NCI-H526 treated with DMSO at 0.1 percent for 48 hours (cell line): Measurements from ENCODE around the gene PTPRN2.
"Not testable (repeated sequence)": the region's sequence is repeated elsewhere in the genome, so short reads cannot be mapped to it uniquely, and the experiment has no call there.

Experiments used
- DNase-seq: peaks from one replicate; lab custom pipeline; 2025; lab: John Stamatoyannopoulos, UW

PTPRN2 gene

DNA sequence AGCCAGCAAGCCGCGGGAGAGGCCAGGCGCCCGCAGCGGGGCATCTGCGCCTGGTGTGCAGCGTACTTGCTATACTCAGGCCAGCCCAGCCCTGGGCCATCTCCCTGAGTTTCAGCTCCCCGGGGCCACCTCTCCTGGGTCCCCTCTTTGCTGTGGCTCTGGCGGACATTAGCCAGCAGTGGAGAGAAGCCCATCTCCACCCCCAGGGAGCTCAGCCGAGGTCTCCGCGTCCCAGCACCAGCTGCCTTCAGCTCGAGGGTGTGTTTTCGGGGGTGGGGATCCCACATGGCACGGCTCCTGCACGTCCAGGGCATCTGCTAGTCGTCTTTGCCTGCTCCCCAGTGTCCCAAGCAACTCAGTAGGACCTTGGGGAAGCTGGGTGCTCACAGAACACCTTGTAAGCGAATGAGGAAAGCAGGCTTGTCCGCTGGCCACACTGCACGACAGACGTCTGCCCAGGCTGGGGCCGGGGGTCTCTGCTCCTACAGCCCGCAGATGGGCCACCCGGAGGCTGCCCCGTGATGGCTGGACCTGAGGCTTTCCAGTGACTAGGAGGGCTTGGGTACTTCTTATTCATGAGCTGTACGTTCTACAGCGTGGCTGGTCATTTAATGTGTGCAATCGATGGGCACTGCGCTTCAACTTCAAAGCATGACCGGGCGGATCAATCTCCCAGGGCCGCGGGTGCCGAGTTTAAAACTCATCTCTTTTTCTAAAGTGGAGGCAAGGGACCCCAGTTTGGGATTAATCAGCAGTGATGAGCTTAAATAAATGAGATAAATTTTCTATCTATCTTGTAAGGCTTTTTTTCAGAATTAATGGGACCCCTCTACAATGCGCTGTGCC is 795.2 kb downstream of the PTPRN2 start:
- DNase-seq = no peak

DNA sequence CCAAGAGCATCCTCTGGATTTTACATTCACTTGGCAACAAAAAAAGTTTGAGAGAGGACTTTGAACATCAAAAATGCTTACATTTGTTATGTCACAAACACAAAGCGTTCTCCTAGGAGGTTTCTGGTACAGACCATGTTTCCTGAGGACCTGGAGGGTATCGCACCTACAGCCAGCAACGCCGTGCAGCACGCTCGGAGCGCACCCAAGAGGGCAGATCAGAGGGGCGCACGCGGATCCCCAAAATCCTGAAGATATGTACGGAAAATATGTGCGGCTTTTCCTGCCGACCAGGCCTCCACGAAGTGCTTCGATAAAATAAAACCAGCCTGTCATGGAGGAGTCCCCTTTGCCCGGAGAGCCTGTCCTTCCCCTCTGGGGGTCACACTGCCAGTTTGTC is 796.0 kb downstream of the PTPRN2 start:
- no peak for DNase-seq

DNA sequence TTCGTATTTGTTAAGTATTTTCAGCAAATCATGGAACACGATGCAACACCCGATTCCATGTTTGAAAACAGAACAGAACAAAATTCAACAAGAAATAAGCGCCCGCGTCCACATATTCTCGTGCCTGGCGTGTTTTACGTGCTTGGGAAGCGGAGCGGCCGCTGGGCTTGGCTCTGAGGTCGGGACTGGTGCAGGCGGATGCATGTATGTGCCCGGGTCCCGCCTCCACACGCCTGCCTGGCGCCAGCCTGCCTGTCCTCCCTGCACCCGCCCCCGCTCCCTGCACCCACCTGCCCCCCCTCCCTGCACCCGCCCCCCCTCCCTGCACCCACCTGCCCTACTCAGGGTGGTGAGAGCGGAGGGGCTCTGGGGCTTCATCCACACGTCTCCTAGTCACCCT is 796.4 kb downstream of the PTPRN2 start:
- peak; percentile 61 for DNase-seq

DNA sequence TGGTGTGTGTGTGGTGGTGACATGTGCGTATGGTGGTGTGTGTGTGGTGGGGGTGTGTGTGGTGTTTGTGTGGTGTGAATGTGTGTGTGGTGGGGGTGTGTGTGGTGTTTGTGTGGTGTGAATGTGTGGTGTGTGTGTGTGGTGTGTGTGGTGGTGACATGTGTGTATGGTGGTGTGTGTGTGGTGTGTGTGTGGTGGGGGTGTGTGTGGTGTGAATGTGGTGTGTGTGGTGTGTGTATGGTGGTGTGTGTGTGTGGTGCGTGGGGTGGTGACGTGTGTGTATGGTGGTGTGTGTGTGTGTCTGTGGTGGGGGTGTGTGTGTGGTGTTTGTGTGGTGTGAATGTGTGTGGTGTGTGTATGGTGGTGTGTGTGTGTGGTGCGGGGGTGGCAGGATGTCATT is 797.7 kb downstream of the PTPRN2 start:
- no peak for DNase-seq

DNA sequence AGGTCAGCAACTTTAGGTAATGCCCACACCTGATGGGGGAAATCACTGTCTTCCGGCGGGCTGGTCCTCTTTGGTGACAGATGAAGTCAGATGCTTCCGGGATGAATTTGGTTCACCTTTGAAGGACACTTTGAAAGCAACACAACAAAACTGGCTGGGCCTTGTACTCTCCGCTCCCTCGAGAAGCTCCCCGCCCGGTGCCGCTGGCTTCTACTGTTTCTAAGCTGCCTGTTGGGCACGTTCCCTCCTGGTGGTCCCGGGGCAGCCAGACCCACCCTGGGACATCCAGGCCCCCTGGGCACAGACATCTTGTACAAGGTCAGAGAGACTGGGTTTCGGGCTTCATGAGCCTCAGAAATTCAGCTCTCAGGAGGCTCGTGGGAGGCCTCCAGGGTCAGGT is 798.5 kb downstream of the PTPRN2 start:
- no peak for DNase-seq

DNA sequence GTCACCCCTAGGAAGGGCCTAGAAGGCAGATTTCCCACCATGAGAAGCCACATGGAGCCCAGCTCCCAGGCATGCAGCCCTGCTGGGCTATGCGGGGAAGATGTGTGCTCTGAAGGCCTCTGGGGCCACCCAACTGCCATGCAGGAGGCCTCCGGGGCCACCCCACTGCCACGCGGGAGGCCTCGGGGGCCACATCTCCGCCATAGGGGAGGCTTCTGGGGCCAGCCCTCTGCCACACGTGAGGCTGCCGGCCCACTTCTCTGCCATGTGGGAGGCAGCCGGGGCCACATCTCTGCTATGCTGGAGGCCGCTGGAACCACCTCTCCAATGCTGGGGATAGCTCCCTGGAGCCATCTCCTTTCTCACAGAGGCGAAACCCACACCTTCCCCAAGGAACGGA is 799.0 kb downstream of the PTPRN2 start:
- DNase-seq = no peak

DNA sequence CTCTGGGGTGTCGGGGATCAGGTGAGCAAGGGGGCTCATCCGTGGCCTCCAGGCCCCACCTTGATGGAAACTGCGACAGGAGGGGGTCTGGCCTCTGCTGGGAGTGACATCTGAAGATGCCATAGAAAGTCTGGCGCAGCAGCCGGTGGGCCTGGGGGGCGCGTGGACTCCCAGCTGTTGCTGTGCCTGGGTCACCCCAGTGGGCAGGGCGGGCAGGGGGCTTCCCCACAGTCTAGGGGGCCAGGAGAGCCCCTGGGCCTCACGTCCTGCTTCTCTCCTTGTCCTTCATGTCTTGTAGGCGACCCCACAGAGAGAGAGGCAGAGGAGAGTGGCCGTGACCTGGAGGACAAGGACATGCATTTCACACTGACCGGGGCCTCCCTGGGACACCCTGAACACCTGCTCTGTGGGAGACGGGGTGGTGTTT is 800.3 kb downstream of the PTPRN2 start:
- no peak for DNase-seq

DNA sequence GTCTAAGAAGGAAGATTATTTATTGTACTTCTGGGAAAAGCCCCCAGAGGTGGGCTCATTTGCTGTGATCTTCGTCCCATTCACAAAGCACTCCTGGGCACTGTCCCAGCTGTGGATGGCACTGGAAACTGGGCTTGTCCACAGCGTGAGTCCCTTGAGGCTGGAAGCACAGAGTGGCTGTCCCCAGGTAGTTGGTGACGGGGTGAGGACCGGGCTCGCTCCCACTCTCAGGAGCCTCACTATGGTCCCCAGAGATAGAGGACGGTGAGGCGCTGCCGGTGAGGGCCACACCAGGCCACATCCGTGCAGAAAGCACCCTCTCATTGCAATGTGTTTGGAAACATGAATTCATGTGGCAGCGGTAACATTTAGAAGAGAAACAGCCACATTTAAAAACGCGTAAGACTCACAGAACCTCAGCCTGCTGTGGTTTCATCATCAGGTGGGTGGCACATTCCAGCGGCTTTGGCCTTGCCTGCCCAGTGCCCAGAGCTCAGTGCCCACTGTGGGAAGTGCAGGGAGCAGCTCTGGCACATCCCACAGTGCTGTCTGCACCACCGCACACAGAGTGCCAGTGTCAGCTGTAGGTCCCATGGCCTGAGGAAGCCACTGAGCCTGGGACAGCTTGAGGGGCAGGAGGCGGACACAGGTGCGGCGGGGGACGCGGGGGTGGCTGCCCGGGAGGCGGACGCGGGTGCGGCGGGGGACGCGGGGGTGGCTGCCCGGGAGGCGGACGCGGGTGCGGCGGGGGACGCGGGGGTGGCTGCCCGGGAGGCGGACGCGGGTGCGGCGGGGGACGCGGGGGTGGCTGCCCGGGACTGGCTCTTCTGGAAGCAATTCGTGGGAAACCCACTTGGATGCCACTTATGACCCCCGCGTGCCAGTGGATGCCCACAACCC is 801.0 kb downstream of the PTPRN2 start:
- no peak for DNase-seq

DNA sequence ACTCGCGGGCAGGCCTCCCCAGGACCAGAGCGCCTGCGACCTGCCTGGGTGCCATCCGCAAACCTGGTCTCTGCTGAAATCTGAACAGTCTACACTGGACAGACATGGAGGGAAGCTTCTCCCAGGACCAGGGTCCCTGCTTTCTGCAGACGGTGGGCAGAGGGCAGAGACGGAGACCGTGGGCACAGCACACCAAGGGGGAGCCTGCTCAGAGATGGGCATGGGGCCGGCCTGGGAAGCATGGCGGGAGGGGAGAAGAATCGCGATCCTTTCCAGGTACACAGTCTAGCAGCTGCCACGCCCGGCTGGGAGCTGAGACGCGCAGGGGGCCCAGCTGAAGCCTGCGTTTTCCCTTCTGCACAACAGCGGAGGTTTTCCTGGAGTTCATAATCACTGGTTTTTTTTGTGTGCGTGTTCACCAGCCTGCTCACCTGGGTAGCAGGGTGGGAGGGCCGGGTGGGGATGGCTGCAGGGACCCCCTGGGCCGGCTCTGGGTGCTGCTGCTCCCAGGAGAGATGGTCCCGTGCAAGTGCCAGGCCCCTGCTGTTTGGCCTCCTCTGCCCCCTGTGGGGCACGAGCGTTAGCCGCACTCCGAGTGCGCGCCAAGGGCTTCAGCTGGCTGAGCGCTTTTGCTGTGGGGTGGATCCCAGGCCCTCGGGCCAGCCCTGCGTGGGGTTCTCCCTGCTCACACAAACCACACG is 802.0 kb downstream of the PTPRN2 start:
- no peak for DNase-seq

DNA sequence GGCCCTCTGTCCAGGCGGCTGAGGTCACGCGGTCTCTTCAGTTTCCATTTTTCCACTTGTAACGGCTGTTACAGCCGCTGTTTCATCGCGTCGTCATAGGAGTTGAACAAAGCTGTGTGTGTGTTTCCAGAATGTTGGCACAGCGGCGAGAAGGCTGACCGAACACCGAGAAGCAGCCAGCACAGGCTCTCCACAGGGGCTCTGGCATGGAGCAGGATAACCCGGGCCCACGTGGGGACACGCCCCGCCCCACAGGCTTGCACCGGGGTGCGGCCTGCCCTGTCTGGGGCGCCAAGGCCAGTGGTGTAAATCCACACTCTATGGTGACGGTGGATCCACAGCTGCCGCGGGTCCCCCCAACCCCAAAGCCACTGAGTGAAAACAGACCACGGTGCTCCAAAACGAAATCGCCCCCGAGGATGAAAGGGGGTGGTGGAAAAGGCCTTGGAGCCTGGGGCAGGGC is 802.6 kb downstream of the PTPRN2 start:
- DNase-seq = no peak

DNA sequence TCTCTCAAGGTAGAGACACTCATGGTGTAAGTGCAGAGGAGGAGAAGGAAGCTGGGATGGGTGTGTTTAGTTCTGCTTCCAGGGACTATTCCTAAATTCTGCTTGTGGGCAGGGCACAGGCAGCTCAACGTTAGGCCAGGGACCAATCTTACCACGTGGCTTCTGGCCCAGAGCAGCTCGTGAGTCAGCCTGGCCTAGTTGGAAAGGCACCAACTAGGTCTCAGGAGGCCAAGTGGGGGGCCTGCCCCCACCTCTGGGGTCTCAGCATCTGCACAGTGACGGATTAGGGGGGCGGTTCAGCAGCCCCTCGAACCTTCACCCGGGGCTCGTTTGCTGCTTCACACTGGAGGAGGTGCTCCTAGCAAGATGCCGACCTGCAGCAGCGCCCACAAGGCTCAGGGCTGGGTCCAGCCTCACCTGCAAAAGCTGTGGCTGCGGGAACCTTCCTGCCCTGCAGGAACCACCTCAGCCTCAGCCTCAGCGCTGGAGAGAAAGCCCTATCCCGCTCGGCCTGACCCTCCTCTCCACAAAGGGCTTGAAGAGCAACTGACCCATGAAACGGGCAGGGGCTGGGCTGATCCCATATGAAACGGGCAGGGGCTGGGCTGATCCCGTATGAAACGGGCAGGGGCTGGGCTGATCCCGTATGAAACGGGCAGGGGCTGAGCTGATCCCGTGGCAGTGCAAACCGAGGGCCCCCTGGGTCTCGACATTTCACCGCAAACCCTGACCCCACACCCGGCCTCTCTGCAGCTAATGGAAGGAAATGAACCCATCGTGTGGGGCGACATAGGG is 803.4 kb downstream of the PTPRN2 start:
- DNase-seq = no peak

DNA sequence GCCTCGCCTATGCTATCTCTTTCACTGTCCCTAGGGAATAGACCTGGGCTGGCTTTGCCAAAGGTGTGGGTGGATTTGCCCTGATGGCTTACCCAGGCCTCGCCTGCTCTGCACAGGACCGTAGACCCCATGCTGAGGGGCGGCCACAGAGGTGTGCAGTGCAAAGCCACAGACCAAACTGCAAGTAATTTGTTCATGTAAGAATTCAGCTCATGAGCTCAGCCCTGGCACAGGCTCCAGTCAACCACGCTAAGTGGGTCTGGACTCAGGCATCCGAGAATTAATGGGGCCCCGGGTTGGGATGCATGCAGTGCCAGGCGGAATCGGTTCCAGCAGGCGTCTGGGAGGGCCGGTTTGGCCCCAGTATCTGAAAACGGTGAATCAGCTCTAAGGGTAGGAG is 805.6 kb downstream of the PTPRN2 start:
- DNase-seq = no peak

DNA sequence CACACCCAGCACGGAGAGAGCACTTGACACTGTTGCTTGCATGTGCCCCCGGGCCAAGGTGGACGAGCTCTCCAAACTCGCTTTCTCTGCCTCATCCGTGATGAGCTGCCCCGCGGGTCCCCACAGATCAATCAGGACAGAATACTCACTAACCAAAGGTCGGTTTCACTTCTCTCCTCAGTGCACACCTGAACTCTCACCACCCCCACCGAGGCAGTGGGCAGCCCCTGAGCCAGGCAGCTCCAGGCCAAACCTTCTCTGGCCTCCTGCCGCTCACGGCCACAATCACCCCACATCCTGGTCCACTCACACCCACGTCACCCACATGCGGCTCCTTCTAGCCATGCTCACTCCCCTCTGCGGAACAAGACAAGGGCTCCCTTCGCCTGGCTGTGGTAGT is 806.9 kb downstream of the PTPRN2 start:
- DNase-seq = no peak

DNA sequence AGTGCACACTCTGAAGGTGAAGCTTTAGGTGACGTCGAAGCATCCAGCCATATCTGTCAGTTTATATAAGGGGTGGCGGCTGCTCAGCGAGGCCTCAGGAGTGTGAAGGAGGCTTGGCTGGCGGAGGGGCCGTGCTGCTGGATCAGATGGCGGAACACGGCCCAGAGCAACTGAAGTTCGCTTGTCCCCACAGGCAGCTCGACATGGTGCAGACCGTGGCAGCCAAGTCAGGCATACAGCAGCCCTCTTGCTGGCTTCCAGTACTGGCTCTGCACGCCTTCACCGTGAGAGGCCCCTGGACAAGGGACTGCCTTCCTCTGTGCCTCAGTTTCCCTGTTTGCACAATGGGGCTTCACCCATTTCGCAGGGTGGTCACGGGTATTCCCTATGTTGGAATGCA is 807.3 kb downstream of the PTPRN2 start:
- no peak for DNase-seq

DNA sequence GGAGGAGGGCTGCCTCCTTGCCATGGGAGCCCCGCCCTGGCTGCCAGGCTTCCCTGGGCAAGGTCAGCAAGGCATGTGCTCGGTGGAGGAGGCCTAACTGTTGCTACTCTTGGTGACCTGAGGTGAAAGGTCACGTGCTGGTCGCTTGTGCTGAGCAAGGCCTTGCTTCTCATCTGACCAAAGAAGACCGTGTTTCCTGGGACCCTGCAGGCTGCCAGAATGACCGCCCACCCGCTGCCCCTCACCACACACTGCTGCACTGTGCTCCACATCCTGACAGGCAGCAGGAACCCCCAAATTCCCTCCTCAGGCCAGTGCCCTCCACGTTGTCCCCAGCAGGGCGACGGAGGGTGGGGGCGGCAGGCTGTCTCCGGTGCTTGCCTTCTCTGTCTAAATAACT is 808.4 kb downstream of the PTPRN2 start:
- DNase-seq = no peak

DNA sequence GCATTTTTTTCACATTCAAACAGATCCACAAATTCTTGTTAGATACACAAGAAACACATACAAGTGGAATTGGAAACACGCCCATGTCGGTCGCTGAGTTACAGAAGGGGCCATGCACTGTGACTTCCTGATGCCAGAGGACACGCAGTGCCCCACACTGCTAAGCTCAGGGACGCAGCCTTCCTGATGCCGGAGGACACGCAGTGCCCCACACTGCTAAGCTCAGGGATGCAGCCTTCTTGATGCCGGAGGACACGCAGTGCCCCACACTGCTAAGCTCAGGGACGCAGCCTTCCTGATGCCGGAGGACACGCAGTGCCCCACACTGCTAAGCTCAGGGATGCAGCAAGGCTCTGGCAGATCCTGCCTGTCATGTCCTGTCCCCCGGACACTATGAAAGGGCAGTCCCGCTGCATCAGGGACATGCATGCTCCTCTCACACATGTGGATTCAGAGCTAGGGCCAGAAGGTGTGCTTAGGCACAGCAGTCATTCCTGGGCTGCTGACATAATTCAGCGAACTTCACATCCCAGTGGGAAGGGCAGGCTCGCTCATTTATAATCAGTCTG is 810.3 kb downstream of the PTPRN2 start:
- DNase-seq = not testable (repeated sequence)

DNA sequence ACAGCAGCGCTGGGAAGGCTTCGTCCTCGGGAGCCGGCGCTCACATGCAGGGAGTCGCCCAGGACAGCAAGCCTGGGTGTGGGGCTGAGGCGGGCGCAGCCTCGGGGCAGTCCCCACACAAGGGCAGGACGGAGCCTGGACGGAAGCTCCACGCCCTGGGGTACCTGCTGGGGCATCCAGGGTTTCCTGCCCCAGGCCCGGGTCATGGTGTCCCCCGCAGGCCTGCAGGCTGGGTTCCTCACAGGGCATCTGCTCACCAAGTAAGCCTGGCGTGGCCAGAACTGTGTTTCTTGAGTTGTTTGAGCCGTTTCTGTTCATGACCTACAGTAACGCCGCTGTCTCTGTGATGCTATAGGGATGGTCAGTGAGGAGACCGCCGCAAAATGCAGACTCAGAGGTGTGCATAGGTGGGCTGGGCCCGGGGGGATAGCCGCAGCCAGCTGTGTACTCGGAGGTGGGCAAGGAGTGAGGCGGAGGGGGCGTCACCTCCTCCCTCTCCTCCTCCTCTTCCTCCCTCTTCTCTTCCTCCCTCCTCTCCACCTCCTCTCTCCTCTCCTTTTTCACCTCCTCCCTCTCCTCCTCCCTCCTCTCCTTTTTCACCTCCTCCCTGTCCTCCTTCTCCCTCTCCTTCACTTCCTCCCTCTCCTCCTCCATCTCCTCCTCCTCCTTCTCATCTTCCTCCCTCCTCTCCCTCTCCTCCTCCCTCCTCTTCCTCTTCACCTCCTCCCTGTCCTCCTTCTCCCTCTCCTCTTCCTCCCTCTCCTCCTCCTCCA is 811.9 kb downstream of the PTPRN2 start:
- no peak for DNase-seq

DNA sequence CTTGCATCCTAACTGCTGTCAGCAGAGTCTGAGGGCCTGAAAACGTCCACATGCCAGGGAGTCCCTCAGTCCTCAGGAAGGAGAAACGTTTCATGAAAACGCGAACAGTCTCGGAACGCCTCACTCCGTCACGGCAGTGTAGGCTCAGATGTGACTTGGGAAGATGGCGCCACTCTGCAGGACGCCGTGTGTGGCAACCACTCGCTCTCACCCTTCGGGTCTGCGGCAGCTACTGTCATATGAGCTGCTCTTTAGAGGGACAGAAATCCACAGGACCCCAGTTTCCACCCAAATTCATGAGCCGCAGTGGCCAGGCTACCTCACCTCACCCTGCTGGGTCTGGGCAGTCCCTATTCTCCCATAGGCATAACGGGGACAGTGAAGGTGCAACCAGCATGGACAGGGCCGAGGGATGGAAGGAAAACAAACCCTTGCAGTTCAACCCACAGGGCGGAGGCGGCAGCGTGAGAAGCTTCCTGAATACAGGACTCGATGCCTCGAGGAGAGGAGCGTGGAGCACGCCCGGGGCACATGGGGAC is 812.5 kb downstream of the PTPRN2 start:
- no peak for DNase-seq

DNA sequence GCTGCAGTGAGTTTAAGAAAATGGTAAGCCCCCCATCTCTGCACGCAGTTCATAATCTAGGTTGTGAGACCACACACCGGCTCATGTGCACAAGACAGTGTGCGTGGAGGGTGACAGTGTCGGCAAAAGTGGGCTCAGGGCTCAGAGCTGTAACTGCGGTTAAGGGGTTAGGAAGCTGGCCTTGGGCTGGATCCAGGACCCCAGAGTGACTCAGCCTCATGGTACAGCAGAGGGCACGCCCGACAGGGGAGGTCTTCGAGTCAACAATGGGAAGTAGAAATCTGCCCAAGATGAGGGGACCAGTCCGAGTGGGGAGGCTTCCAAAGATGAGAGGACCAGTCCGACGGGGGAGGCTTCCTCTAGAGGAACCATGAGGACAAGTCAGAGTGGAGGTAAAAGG is 813.1 kb downstream of the PTPRN2 start:
- no peak for DNase-seq

DNA sequence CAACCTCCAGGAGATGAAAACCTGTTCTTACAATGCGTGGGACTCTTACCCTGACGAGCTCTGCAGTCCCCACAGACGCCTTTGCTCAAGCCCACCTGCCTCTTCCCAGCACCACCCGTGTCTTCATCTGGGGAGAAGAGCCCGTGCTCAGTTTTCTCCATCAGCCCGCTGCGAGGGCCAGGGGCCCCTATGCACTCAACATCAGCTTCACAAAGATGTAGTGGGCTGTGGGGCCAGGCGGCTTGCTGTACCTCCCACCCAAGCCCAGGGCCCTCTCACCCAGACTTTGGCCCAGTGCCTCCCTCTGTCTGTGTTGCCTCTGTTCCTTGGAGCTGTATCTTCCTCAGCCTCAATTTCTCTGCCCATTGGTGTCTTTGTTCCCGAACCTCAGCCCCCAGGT is 814.3 kb downstream of the PTPRN2 start:
- DNase-seq = no peak
